ENCODE results near the gene PRND. TPM values are rescaled to one million over a fixed set of nuclear protein-coding genes. Genes with fewer than 3 reads are reported as not detected.

PRND gene
- total and polyA plus RNA-seq, 2 of the 8 experiments (the other 6 are each of a cell fraction or from before 2014, with no cell fraction given), result 0.09 to 0.11 TPM

- H3K27me3 ChIP-seq (replicated peaks in 1 of 4; ENCODE audit: control insufficient read depth in 3 of 4, extremely low read depth in 1 of 4, insufficient read depth in 3 of 4, low read length in 3 of 4), result no peaks in the 10 kb centered on the region
- H3K9ac ChIP-seq (replicated peaks in 1 of 4; ENCODE audit: extremely low read depth in 1 of 4, low read depth in 3 of 4, low read length in 3 of 4), result no peak overlapping the region
- no peak for DNase-seq (ENCODE audit: low read depth in 1 of 2, low spot score in 2 of 2)
- H3K4me1 ChIP-seq (replicated peaks in 1 of 4; ENCODE audit: control insufficient read depth in 3 of 4, insufficient read depth in 4 of 4, low read length in 3 of 4), result peaks cover 0 to 7% (median 2%) of the 10 kb centered on the region in 4 experiments; a peak in 2 of 7 replicates
- H4K5ac ChIP-seq (ENCODE audit: insufficient read length, low read depth, low read length), result no peak overlapping the region
- no peaks in the 10 kb centered on the region for H3K79me2 ChIP-seq (ENCODE audit: control insufficient read depth in 1 of 2, insufficient read depth in 2 of 2, low read length in 2 of 2)
- no peaks in the 10 kb centered on the region for H3K23me2 ChIP-seq (ENCODE audit: low read depth, low read length)
- H3K4me3 ChIP-seq (ENCODE audit: extremely low read depth in 1 of 4, insufficient read depth in 2 of 4, low read depth in 3 of 4, low read length in 4 of 4), result no peak overlapping the region
- H4K91ac ChIP-seq (replicated peaks; ENCODE audit: insufficient read length, low read length), result no peak overlapping the region
- no peak overlapping the region for H2BK5ac ChIP-seq (ENCODE audit: low read depth, low read length)
- no peak overlapping the region for H2AK5ac ChIP-seq (ENCODE audit: low read depth, low read length)
- H3K18ac ChIP-seq (ENCODE audit: extremely low read depth, low read length), result no peak overlapping the region
- no peak overlapping the region for H3K23ac ChIP-seq (ENCODE audit: insufficient read length)
- H3K27ac ChIP-seq (ENCODE audit: low read depth, low read length), result no peak overlapping the region
- H3K4ac ChIP-seq (replicated peaks; ENCODE audit: insufficient read length, low read depth, low read length), result no peak overlapping the region
- no peak overlapping the region for H3K14ac ChIP-seq (ENCODE audit: insufficient read length)
- no peaks in the 10 kb centered on the region for H4K20me1 ChIP-seq (replicated peaks in 1 of 2; ENCODE audit: control insufficient read depth in 1 of 2, insufficient read depth in 2 of 2, low read length in 2 of 2)
- no peaks in the 10 kb centered on the region for H3K9me3 ChIP-seq (ENCODE audit: insufficient read depth in 2 of 2, low read depth in 1 of 2, low read length in 1 of 2)
- POLR2A ChIA-PET (ENCODE audit: partially characterized antibody), result interaction anchor here (0.9 to 1.2 kb wide), 2 partner anchors 8 to 9 kb away, joined by 3 to 4 read pairs; no protein-coding TSS in a partner anchor
- no peak for FAIRE-seq
- no peaks in the 10 kb centered on the region for H3K36me3 ChIP-seq (ENCODE audit: control insufficient read depth in 2 of 4, insufficient read depth in 4 of 4, low read length in 3 of 4)
- no peak overlapping the region for H2BK120ac ChIP-seq (replicated peaks; ENCODE audit: low read depth, low read length)
- CTCF ChIA-PET (ENCODE audit: partially characterized antibody), result interaction anchor here (1.0 kb wide), 1 partner anchor 18 kb away, joined by 3 read pairs; no protein-coding TSS in a partner anchor
- H4K8ac ChIP-seq (ENCODE audit: extremely low read depth, insufficient read depth, low read length), result no peak overlapping the region
- H3K56ac ChIP-seq (replicated peaks; ENCODE audit: insufficient read length, low read depth, low read length), result no peak overlapping the region
- WGBS, 2 experiments (ENCODE audit: extremely low coverage in 1 of 2, insufficient coverage in 1 of 2, insufficient read length in 1 of 2, insufficient replicate concordance in 2 of 2, low coverage in 1 of 2, low lambda C conversion rate in 2 of 2, missing lambda C conversion rate in 1 of 2), result 72% methylated on average over 5 of the region's 5 CpGs; no CpG with 5 or more reads in 1 of the 2 experiments
- H2BK15ac ChIP-seq (ENCODE audit: low read length), result no peak overlapping the region
- H2BK12ac ChIP-seq (ENCODE audit: low read depth, low read length), result no peak overlapping the region
- no peak overlapping the region for H2BK20ac ChIP-seq (ENCODE audit: low read length)
- H3K79me1 ChIP-seq (ENCODE audit: low read depth, low read length), result no peaks in the 10 kb centered on the region
- no peak overlapping the region for H3K4me2 ChIP-seq (ENCODE audit: insufficient read depth in 1 of 2, low read depth in 2 of 2, low read length in 2 of 2)
- H2AFZ ChIP-seq (ENCODE audit: low read length), result peak overlapping the region; percentile 67
- no peak for TF ChIP-seq CBX8 (IDR thresholded peaks at IDR 0.05; ENCODE audit: borderline replicate concordance, low read depth, low read length)
- TF ChIP-seq ASH2L (IDR thresholded peaks at IDR 0.05; ENCODE audit: low read length), result no peak
- TF ChIP-seq CHD2 (IDR thresholded peaks at IDR 0.05; ENCODE audit: low read length), result no peak
- TF ChIP-seq SUZ12 (IDR thresholded peaks at IDR 0.05; ENCODE audit: low read length), result no peak
- no peak for TF ChIP-seq CTCF (IDR thresholded peaks at IDR 0.05; ENCODE audit: control extremely low read depth in 1 of 3, insufficient read depth in 1 of 3, low read depth in 1 of 3, low read length in 3 of 3)
- no peak for TF ChIP-seq ZNF274 (IDR thresholded peaks at IDR 0.05; ENCODE audit: borderline replicate concordance, extremely low read depth, low read length)
- no peak for TF ChIP-seq SP2 (IDR thresholded peaks at IDR 0.05; ENCODE audit: low read length)
- TF ChIP-seq CHD1 (IDR thresholded peaks at IDR 0.05; ENCODE audit: low read depth, low read length), result no peak
- TF ChIP-seq KDM4A (IDR thresholded peaks at IDR 0.05; ENCODE audit: low read depth, low read length, severe bottlenecking), result no peak
- no peak for TF ChIP-seq JUND (IDR thresholded peaks at IDR 0.05; ENCODE audit: low read length)
- TF ChIP-seq SP1 (IDR thresholded peaks at IDR 0.05; ENCODE audit: low read depth, low read length), result no peak
Measured at GRCh38 chr20:4673371-4674001, 48.2 kb upstream of the PRND start.
